Stimulated activated CD8-positive, alpha-beta memory T cell treated with anti-CD3 and anti-CD28 coated beads, Interleukin-7, amount 100 ng/mL, for 1 hour (primary cell): Measurements from ENCODE around the gene LYSMD3.
"Not testable (repeated sequence)": the region's sequence is repeated elsewhere in the genome, so short reads cannot be mapped to it uniquely, and the experiment has no call there.

Source experiments
- DNase-seq, 2 donors: peaks; one replicate each; pipeline ENCODE4 v3.0.0-alpha.2; 2020; ENCODE audit warnings: low read depth in 2 of 2

Gene LYSMD3

DNA sequence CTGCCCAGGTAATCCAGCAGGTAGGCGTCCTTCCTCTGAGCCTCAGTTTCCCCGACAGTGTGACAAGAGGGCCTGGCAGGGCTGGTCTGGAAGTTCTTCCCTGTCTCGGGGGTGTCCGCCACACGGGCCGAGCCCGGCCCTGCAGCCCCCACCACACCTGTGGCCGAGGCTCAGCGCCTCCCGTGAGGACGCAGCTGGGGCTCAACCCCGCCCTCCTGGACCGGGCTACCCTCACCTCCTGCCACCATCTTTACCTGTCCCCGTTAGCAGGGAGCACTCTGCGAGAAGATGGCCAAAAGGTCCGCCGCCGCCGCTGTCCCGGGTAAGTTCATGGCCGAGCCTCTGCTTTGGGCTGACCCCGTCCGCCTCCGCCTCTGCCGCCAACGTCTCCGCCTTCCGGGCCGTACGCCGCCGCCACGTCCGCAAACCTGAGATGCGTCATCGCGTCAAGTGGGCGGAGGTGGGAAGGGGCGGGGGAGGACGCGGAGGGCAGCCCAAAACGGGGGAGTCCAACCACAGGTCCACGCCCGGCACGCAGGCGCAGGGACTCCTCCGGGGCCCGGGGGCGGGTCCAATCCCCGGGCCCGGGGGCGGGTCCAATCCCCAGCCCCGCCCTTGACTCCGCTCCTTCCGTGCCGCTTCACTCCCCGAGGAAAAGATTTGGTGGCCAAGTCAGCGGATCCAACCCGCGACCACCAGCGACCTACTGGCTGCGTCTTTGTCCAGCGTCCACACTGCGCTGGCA, at the start of gene LYSMD3:
Gene LYSMD3 (minus strand): TSS at position 391 of the 745 bp plus-strand sequence. CDS start 4,295 bp downstream, outside the sequence.
- DNase-seq, result peak; percentile 96 to 97

DNA sequence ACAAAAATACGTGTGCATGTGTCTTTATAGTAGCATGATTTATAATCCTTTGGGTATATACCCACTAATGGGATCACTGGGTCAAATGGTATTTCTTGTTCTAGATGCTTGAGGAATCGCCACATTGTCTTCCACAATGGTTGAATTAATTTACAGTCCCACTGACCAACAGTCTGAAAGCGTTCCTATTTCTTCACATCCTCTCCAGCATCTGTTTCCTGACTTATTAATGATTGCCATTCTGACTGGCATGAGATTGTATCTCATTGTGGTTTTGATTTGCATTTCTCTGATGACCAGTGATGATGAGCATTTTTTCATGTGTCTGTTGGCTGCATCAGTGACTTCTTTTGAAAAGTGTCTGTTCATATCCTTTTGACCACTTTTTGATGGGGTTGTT, 47.2 kb upstream of the LYSMD3 start:
- not testable (repeated sequence) for DNase-seq

DNA sequence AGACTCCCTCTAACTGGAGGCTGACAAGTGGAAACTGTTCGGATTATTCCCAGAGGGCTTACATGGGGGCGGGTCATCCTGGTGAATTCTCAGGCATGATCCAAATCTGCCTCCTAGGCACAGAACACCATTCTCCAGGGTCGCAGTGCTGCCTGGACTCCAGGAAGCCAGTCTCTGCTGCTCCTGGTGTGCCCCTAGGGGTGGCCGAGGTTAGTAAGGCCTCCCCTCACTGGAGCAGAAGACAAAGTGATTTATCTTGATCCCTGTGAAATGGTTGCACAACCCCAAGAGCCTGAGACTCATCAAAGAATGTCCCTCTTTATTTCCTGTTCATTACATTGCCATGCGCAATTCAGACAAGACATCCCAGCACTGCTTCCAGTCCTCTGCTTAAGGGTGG, 46.3 kb upstream of the LYSMD3 start:
- DNase-seq, result no peak

DNA sequence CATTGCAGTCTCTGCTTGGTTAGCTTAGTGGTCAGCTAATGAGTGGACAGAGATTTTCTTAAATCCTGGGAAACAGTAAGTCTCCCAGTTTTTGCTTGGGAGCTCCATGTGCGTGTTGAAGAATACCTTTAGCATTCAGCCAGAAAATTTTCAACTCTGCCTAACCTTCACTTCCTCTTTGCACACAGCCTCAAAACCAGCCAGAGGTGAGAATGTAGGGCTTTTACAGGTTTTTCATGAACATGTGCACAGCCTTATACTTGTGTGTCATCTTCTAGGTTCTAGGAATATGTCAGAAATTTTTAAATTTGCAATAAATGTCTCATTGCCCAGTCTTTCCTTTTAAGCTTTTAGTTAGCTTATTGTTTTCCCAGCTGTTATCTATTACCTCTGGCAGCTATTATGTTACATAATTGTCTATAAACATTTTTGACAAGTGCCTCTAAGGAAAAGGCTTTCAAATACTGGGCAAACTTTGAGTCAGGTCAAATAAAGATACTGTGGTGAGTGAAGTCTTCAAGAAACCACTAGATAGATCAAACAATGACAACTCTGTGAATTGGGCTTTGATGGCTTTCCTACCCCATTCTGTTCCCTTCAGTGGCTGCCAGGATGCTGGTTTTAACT, 41.9 kb upstream of the LYSMD3 start:
- DNase-seq, result no peak

DNA sequence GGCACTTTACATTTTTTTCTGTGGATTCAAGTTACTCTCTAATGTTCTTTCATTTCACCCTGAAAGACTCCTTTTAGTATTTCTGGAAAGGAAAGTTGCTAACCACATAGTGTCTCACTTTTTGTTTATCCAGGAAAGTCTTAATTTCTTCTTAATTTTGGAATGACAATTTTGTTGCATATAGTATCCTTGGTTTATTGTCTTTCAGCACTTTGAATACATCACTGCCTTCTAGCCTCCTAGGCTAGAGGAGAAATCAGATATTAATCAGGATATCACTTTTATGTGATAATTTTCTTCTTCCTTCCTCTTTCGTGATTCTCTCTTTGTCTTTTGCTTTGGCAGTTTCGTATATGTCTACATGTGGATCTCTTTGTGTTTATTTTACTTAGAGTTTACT, 40.6 kb upstream of the LYSMD3 start:
- DNase-seq, result no peak

DNA sequence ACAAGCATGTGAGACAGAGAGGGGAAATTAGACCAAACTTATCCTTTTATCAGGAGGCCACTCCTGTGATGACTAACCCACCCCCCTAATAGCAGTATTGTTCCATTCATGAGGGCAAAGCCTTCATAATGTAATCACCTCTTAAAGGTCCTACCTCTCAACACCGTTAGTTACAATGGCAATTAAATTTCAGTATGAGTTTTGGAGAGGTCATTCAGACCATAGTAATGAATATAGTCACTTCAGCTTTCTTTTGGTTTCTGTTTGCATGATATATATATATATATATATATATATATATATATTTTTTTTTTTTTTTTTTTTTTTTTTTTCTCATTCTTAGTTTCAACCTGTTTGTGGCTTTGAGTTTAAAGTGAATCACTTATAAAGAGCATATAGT, 39.7 kb upstream of the LYSMD3 start:
- DNase-seq, result no peak

DNA sequence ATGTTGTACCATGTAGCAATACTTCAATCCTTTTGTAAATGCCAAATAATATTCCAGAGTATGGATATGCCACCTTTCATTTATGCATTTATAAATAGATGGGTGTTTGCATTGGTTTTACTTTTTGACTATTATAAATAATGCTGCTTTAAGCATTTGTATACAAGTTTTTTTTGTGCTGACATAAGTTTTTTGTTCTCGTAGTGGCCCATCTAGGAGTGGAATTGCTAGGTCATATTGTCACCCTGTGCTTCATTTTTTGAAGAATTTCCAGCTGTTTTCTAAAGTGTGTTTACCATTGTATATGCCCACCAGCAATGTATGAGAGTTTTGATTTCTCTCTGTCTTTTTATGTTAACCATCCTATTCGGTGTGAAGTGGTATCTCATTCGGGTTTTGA, 36.1 kb upstream of the LYSMD3 start:
- no peak for DNase-seq

DNA sequence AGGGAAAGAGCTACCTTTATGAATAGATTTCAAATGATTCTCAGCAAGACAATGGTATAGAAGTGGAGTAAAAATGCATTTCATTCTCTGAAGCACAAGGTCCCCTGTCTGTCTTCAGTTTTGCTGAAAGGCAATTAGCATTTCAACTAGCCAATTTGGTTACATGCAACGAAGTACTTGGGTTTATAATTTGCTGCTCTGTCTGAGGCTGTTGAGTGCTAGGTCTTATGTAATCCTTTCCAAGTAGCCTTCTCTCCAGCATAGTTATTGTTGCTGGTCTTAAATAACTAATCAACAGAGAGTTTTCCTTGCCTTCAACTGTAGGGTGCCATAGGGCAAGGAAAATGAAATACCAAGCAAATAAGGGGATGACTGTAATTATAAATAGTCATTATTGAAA, 33.7 kb upstream of the LYSMD3 start:
- no peak for DNase-seq

DNA sequence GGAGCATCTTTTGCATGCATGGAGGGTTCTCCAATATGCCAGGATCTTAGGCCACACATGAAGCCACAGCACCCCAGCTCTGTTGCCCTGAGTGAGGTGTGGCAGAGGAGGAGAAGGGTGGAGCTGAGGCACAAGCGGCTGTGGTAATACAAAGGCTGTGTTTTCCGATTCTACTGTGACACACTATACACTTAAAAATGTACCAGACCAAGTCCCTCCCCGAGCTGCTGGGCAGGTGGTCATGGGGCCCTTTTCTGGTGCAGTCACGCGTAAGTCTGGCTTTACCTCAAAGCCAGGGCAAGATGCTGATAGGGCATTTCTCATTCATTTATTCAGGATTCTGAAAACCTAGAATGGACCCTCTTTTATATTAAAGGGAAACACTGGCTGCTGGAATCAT, 33.0 kb upstream of the LYSMD3 start:
- no peak for DNase-seq

DNA sequence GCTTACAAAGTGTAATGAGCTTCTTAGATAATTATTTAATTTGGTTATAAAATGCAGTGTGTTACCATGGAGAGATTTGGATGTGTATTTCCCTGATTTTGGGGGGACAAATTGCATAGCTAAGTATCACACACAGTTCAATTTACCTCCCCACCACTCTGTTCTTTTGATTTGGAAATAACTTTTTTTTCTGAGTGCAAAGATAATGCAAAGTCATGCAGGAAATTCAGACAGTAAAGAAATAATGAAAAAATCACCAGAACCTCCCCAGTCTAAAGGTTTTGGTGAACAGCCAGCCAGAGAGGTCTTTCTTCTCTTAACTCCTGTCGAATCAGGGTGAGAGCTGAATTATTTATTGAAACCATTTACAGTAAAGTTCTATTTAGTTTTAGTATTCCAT, 32.4 kb upstream of the LYSMD3 start:
- no peak for DNase-seq

DNA sequence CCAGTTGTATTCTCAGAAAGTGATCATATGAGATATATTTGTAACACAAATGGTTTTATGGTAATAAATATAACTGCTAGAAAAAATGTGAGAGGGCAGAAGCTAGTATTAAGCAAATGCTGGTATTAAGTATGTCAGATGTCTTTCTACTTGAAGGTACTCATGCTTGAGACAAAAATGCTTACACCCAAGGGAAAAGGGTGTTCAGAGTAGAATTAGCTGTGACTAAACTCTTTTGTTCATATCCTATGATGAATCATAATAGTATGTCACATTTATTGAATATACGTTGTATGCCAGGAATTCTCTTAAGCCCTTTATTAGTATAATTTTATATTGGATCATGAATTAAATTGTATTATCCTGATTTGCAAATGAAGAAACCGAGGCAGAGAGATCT, 31.4 kb upstream of the LYSMD3 start:
- DNase-seq, result no peak

DNA sequence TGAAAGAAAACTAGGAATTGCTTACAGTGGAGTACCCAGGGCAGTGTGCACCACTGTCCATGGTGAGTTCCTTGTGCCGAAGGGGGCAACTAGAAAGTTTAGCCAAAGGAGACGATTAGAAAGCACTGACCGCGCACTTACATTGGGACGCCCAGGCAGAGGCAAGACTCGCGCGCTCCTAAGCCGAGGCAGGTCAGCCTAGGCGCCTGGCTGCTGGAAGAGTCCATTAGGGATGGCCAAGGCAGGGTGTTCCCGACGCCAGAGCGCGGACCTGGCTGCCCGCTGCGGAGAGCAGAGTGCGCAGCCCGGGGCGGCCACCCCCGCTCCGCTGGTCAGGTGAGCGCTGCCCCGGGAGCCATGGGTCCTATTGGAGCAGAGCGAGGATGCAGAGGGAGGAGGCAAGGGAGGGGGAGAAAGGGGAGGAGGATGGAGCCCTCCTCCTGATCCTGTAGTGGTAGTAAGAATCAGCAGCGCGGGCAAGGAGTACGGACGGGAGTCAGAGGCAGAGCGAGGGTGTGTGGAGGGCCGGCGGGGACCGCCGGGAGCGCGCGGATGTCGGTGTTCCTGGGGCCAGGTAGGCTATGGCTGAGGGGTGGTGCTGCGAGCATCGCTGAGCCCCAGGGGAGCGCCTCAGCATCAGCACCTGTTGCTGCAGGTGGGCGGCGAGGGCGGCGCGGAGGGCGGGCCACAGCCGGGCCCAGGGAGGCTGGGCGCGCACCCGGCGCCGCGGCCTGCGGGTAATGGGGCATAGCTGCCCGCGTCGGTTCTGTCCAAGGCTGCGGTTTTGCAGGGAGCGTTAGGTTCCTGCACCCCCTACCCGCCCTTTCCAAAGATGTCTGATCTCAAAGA, 29.2 kb upstream of the LYSMD3 start, which contains the start of gene ADGRV1:
Gene ADGRV1 (plus strand): TSS at position 454 of the 849 bp plus-strand sequence. CDS start 99 bp downstream, at position 553.
- no peak for DNase-seq

DNA sequence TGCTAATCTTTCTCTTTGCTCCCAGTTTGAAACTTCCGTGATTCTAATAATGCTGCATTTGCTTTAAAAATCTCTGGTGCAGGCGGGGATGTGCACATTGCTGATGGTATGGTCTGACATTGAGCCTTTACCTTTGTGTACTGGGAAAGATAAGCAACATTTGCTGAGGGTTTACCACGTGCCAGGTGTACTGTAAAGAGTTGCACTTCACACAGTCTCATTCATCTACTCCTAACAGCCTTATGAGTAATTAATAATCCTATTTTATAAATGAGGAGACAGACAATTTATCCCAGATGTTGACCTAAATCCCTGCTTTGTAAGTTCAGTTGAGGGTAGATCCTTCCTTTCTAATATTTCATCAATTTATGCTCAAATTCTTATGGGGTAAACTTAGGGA, 28.5 kb upstream of the LYSMD3 start:
- DNase-seq, result no peak

DNA sequence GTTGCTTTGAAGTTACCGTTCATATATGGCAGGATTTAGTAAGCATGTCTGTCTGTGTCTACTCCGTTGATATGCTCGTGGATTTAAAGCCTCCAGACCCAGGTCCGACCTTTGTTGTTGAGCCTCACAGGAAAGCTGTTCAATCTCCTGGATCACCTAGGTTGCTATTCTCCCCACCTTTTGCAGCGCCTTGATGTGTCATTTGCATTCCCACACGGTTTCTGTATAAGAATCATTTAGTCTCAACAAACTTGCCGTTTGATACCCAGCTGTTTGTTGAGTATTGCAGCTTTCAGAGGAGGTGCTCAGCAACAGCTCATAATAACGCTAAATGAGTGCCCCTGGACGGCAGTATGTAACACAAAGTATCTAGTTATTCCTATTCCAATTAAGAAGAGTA, 28.0 kb upstream of the LYSMD3 start:
- no peak for DNase-seq

DNA sequence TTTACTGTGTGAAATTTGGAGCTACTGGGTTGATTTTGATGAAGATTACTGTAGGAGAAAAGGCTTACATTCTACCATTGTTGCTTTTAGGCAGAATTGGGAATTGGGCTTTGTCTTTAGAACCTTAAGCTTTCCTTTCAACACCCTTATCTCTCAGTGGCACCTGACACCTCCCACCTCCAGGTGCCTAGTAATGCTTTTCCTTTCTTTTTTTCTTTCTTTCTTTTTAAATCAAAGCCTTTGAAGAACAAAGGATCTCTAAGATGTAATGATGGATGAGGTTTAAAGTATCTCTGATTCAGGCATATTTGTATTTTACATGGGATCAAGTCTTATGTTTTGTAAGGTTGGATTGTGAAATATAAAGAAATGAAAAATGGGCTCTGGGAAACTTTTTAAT, 26.3 kb upstream of the LYSMD3 start:
- DNase-seq, result no peak

DNA sequence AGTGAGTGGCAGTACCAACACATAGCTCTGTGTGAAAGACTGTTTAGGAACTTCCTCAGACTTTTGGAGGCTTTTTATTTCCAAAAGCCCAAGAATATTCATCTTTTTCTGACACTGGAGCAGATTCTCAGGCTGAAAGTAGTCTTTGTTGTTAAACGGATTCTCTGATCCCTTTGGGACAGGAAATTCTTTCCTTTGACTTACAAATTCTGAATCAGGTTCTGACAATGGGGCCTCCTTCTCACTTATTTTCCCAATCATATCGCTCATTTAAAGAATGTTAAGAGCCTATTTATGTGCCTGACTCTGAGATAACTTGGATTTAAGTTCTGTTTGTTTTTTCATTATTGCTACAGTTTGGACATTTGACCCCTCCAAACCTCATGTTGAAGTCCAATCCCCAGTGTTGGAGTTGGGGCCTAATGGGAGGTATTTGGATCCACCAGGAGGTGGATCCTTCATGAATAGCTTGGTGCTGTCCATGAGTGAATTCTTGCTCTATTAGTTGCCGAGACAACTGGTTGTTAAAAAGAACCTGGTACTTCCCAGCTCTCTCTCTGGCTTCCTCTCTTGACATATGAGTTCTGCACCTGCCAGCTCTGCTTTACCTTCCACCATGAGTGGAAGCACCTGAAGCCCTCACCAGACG, 25.1 kb upstream of the LYSMD3 start:
- no peak for DNase-seq

DNA sequence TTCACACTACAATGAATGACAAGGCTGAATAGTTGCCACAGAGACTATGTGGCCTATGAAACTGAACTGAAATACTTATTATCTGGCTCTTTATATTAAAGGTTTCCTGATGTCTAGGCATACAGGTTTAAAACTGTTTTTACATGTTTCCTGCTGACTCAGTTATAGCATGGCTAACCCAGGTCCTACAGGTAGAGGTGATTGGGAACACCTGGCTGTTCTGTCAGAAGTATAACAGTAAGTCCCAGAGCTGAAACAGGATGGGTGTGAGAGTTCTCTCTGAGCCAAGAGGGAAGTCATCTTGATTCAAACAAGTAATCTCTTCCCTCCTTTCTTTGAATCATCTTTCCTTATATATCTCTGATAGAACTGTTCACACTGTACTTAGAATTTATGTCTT, 24.3 kb upstream of the LYSMD3 start:
- no peak for DNase-seq

DNA sequence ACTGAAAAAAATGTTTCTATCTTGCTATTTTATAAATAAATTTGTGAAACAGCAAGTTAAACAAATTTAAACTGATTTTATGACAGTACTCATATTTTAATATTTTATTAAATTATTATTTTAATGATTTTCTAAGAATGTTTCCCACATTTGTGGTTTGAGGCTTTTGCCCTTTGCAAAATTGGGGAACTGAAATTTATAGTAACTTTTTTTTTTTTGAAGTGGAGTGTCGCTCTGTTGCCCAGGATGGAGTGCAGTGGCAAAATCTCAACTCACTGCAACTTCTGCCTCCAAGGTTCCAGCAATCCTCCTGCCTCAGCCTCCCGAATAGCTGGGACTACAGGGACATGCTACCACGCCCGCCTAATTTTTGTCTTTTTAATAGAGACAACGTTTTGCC, 22.0 kb upstream of the LYSMD3 start:
- no peak for DNase-seq

DNA sequence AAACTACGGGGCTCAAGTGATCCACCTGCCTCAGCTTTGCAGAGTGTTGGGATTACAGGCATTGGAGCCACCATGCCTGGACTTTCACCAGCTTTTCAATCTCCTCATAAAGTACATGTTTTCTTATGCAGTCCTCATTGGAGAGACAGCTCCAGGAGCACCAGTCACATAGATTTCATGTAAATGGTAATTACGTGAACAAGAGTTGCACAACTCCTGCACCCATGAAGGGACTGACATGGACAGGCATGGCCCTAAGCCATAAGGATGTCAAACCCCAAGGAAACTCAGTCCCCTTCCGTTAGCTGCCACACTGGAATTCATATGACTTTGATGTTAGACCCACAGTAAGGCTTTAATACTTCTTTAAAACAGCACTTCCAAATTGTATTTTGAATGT, 21.6 kb upstream of the LYSMD3 start:
- DNase-seq, result no peak

DNA sequence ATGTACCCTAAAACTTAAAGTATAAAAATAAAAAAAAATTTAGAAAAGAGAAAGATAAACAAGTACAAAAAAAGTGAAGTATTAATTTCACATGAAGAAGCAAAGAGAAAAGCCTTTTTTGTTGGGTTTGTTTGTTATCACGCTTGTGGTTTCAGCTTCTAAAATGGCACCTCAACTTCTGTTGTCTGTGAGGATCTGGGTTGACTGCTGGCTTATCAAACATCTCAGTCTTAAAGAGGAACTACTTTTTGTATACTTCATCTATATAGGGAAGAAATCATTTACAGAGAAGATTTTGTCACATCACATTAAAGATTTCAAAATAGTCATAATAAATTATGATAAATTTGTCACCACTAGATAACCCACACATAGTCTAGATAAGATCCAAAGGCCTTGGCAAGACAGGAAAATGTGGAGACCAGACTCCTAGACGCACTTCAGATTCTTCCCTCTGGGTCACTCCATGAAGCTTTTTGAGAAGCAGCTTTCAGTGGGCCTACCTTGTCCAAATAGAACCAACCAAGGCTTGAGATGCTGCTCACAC, 20.4 kb upstream of the LYSMD3 start:
- no peak for DNase-seq

DNA sequence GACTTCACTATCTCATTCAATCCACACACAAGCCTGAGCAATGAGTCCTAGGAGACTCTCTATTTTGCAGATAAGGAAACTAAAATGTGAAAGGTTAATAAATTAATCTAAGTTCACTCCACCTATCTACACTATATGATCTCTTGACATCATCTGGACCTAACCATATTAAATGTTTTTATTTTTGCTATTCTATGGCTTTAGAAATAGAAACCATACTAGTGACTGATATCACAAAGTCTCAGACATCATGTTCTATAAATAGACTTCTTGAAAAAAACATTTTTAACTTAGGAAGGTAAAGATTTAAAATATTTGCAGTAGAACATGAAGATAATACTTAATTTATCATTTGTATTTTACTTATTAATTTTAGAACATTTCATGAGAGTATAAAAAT, 19.8 kb upstream of the LYSMD3 start:
- DNase-seq, result no peak

DNA sequence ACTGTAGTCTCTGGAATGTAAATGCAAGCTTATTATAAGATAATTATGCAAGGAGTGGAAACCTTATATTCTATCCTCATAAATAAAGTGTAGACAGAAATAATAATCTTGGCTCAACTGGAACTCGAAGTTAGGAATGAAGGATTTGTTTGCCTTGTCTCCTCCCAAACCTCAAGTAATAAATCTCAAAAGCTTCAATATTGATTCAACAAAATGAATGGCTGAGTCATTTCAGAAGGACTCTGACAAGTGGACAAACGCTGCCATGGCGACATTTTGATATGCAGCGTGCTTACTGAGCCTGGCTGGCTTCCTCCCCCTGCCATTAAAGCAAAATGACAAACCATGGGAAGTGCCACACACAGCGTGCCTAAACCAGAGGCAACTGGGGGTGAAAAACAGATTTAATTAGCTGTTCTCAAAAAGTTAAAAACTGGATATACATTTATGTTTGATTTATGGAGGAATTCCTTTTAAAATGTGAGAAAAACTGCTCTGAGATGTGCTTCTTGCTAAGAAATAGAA, 18.7 kb upstream of the LYSMD3 start:
- no peak for DNase-seq
